Measurements from ENCODE around the gene SPRY2.

GRCh38 chr13:80338781-80339562 is 2.0 kb downstream of the SPRY2 start:
- TF ChIP-seq EHMT2 (IDR thresholded peaks at IDR 0.05; ENCODE audit: borderline replicate concordance, low read depth, low read length) = no peak
- no peak for TF ChIP-seq LBX2 (CRISPR knock-in tag; IDR thresholded peaks at IDR 0.05; ENCODE audit: borderline replicate concordance)

All from HepG2 (cell line).